ENCODE measurements around the gene SLC13A1.

DNA sequence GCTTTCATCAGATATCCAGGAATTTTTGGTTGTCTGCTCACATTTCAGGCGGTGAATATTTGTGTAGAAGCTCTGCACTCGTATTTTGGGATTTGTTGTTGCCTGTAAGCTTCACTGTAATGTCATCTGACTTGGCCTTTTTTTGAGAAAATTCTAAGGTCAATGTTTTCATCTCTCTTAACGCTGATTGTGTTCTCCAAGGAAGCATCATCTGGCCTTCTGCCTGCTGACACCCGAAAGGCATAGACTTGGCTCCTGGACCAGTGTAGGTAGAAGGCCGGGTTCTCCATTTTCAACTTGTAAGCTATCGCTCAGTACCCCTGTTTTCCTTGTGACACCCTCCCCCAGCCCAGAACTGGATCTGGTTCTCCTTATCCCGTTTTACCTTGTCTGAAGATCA lies 44.2 kb downstream of the SLC13A1 start:
- TF ChIP-seq, protein P1, sequence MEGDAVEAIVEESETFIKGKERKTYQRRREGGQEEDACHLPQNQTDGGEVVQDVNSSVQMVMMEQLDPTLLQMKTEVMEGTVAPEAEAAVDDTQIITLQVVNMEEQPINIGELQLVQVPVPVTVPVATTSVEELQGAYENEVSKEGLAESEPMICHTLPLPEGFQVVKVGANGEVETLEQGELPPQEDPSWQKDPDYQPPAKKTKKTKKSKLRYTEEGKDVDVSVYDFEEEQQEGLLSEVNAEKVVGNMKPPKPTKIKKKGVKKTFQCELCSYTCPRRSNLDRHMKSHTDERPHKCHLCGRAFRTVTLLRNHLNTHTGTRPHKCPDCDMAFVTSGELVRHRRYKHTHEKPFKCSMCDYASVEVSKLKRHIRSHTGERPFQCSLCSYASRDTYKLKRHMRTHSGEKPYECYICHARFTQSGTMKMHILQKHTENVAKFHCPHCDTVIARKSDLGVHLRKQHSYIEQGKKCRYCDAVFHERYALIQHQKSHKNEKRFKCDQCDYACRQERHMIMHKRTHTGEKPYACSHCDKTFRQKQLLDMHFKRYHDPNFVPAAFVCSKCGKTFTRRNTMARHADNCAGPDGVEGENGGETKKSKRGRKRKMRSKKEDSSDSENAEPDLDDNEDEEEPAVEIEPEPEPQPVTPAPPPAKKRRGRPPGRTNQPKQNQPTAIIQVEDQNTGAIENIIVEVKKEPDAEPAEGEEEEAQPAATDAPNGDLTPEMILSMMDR (IDR thresholded peaks at IDR 0.05): no peak
- TF ChIP-seq, protein P2, sequence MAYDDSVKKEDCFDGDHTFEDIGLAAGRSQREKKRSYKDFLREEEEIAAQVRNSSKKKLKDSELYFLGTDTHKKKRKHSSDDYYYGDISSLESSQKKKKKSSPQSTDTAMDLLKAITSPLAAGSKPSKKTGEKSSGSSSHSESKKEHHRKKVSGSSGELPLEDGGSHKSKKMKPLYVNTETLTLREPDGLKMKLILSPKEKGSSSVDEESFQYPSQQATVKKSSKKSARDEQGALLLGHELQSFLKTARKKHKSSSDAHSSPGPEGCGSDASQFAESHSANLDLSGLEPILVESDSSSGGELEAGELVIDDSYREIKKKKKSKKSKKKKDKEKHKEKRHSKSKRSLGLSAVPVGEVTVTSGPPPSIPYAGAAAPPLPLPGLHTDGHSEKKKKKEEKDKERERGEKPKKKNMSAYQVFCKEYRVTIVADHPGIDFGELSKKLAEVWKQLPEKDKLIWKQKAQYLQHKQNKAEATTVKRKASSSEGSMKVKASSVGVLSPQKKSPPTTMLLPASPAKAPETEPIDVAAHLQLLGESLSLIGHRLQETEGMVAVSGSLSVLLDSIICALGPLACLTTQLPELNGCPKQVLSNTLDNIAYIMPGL (CRISPR knock-in tag; IDR thresholded peaks at IDR 0.05; ENCODE audit: borderline replicate concordance): no peak
- TF ChIP-seq POLR2AphosphoS2 (conservative IDR thresholded peaks at IDR 0.05; ENCODE audit: low read length) (no peak), HEYL (CRISPR knock-in tag; IDR thresholded peaks at IDR 0.05) (no peak), EHMT2 (IDR thresholded peaks at IDR 0.05; ENCODE audit: low read depth) (no peak), TP53 (CRISPR knock-in tag; IDR thresholded peaks at IDR 0.05) (no peak), CHD4 (IDR thresholded peaks at IDR 0.05; ENCODE audit: borderline replicate concordance) (no peak), RCOR1 (IDR thresholded peaks at IDR 0.05; ENCODE audit: low read depth, low read length) (no peak)
- TF ChIP-seq, protein P3, sequence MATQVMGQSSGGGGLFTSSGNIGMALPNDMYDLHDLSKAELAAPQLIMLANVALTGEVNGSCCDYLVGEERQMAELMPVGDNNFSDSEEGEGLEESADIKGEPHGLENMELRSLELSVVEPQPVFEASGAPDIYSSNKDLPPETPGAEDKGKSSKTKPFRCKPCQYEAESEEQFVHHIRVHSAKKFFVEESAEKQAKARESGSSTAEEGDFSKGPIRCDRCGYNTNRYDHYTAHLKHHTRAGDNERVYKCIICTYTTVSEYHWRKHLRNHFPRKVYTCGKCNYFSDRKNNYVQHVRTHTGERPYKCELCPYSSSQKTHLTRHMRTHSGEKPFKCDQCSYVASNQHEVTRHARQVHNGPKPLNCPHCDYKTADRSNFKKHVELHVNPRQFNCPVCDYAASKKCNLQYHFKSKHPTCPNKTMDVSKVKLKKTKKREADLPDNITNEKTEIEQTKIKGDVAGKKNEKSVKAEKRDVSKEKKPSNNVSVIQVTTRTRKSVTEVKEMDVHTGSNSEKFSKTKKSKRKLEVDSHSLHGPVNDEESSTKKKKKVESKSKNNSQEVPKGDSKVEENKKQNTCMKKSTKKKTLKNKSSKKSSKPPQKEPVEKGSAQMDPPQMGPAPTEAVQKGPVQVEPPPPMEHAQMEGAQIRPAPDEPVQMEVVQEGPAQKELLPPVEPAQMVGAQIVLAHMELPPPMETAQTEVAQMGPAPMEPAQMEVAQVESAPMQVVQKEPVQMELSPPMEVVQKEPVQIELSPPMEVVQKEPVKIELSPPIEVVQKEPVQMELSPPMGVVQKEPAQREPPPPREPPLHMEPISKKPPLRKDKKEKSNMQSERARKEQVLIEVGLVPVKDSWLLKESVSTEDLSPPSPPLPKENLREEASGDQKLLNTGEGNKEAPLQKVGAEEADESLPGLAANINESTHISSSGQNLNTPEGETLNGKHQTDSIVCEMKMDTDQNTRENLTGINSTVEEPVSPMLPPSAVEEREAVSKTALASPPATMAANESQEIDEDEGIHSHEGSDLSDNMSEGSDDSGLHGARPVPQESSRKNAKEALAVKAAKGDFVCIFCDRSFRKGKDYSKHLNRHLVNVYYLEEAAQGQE (IDR thresholded peaks at IDR 0.05): no peak
